Measurements from ENCODE around the gene ADAMTSL1.

The ADAMTSL1 gene

DNA sequence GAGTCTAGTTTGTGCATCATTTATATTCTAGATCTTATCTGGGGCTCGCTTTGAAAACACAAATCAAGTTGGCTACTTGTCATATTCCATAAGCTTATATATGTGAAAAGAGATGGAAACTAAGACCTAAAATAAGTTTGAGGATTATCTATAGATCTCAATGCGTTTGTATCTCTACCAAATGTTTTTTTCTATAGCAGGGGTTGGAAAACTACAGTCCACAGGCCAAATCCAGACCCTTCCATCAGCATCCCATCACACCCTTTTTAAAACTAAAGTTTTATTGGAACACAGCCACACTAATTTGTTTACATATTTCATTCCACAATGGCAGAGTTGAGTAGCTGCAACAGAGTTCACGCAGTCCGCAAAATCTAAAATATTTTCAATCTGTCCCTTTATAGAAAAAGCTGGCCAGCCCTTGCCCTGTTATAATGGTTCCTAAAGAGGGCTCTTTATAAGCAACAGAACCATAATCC lies 230.0 kb downstream of the ADAMTSL1 start:
- no peak for DNase-seq

DNA sequence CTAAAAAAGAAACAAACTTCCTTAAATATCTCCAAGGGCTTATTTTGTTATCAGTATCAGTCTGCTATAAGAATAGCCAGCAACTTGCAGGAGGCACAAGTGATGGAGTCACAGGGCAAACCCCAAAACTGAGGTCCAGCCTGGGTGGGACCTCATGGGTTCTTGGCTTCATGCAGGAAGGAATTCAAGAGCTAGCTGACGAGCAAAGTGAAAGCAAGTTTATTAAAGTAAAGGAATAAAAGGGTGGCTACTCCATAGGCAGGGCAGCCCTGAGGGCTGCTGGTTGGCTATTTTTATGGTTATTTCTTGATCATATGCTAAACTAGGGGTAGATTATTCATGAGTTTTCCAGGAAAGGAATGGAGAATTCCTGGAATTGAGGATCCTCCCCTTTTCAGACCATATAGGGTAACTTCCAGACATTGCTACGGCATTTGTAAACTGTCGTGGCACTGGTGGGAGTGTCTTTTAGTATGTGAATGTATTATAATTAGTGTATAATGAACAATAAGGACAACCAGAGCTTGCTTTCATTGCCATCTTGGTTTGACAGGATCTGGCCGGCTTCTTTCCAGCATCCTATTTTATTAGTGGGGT lies 231.9 kb downstream of the ADAMTSL1 start:
- DNase-seq = no peak

DNA sequence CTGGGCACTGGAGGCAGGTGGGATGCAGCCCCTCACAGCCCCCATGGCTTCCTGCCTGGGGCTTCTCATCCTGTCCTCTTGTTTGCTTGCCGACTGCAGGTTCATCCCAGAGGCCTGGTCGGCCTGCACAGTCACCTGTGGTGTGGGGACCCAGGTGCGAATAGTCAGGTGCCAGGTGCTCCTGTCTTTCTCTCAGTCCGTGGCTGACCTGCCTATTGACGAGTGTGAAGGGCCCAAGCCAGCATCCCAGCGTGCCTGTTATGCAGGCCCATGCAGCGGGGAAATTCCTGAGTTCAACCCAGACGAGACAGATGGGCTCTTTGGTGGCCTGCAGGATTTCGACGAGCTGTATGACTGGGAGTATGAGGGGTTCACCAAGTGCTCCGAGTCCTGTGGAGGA lies 232.7 kb downstream of the ADAMTSL1 start:
- no peak for DNase-seq

DNA sequence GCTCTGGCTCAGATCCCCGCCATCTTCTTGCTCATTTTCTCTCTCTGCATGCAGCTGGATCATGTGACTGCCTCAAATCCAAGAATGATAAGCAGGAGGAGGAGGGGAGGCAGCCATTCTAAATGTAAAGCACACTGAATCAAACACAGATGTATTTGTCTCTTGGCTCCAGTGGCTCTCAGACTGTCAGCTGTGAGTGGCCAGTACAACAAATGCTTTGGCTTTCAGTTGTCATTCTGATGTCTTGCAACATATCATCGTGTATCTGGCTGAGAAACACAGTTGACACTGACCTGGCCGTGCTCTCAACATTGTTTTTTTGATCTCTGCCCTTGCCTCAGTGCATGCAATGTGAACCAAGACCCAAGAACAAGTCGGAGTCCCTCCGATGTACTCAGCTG lies 233.1 kb downstream of the ADAMTSL1 start:
- no peak for DNase-seq

DNA sequence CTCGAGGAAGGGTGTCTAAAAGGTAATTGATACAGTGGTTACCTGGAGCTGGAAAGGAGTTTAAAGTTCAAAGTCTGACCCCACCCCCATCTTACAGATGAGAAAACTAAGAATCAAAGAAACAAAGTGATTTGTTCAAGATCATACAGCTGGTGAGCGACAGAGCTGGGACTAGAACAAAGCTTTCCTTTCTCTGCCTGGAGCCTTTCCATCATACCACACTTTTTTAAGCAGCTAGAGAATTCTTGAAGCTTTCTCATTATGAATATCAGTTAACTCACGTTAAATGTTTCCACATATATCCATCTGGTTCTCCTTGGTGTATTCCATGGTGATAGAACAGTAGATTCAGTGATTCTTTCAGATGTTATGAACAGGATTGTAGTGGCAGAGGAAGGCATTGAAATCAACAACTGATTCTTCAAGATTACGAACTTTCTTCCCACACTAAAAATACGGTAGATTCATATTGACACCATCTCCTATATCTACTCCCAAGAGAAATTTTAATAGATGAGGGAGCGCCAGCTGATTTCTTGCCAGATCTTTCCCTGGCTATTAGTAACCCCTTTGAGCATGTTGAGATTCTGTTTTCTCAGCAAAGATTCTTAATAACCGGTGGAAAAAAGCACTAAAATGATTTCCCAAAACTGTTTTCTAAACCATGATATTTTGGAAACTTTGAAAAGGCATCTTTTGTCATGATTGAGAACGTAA lies 233.7 kb downstream of the ADAMTSL1 start:
- no peak for DNase-seq

DNA sequence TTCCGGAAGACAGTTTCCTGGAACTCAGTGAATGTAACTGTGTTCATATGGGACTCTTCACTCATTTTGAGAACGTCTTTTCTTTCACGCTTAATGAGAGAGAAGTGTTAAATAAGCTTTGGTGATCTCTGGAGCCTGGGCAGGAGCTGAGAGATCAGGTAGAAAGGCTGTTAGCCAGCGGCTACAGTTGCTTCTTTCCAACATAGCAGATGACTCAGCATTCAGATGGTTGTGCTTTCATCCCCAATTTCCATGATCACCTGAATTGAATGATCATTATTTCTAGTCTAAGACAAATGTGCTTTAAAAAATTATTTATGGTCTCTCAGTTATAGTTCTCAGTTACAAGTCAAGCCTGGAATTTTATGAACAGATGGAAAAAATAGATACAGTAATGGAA lies 234.5 kb downstream of the ADAMTSL1 start:
- DNase-seq = no peak

DNA sequence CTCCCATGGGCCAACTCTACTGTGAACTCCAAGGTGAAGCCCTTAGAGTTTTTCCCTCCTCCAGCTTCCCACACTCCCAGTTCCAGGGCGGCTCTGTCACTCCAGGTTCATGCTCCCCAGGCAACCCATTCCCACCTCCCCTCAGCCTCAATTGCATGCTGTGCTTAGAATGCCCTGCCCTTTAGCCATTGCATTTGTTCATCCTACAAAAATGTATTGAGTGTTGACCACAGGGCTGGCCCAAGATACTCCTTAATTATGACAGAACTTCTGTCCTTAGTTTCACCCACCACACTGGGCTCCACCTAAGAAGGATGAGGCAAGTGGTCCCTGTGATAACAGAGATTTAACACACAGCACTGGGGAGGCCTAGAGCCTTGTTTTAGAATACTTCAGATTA lies 236.1 kb downstream of the ADAMTSL1 start:
- DNase-seq = no peak

DNA sequence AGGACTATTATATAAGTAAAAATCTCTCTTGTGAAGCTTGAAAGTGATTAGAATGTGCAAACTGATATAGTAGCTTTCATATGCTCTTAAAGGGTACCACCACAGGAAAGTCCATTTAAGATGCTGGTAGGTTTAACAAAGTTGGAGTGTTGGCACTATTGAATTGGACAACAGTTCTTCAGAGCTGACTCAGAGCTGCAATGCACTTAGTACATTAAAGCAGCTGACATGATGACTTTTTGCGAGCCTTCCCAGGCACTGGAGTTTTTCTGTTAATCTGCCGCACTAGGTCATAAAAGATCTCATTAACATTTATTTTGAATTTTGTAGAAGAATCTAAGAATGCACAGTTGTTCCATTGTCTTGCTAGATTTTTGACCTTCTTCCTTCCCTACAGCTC lies 243.8 kb downstream of the ADAMTSL1 start:
- no peak for DNase-seq

DNA sequence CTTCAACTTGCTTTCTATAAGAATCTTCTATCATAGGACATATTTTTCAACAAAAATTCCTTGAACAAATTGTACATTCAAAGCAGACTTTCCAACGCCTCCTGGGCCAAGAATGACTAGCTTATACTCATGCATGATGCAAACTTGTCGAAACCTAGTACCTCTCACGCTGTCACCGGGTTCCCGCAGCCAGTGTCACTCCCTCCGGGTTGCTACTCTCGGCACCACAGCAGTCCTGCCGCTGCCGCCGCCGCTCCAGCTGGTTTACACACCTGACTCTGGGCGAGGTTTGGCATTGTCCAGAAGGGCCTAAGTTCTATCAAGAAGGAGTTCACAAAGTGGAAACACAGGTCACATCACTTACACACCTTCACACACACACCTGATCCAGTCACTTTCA lies 244.4 kb downstream of the ADAMTSL1 start:
- DNase-seq = no peak

DNA sequence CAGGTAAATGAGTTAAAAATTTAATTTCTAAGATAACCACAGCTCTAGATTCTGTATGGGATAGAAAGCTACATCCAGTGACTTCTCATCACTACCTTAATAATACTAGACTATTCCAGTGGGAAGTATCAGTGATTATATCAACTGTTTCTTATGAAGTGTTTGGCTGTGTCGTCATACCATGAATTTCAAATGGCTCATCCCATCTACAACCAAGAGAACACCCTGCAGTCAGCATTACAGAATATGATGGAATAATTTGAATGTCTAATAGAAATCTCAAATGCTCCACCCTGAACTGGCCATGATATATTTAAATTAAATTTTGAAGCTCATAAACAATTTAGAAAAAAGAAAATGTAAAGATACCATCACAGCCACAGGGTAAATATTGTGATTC lies 245.0 kb downstream of the ADAMTSL1 start:
- no peak for DNase-seq

DNA sequence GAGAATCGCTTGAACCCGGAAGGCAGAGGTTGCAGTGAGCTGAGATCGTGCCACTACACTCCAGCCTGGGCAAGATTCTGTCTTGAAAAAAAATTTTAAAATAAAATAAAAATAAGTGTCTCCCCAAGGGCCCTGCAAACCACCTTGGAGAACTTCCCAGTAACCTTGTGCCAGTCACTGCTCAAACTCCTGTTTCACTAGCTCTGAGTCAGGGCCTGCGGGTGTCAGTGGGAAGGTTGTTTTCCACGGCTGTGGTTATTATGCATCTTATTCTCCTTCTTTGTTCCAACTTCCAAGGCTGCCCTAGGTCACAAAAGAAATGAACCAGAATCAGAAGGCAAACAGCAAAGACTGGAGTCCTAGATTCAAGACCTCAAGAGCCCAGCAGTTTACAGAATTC lies 246.7 kb downstream of the ADAMTSL1 start:
- DNase-seq = no peak

DNA sequence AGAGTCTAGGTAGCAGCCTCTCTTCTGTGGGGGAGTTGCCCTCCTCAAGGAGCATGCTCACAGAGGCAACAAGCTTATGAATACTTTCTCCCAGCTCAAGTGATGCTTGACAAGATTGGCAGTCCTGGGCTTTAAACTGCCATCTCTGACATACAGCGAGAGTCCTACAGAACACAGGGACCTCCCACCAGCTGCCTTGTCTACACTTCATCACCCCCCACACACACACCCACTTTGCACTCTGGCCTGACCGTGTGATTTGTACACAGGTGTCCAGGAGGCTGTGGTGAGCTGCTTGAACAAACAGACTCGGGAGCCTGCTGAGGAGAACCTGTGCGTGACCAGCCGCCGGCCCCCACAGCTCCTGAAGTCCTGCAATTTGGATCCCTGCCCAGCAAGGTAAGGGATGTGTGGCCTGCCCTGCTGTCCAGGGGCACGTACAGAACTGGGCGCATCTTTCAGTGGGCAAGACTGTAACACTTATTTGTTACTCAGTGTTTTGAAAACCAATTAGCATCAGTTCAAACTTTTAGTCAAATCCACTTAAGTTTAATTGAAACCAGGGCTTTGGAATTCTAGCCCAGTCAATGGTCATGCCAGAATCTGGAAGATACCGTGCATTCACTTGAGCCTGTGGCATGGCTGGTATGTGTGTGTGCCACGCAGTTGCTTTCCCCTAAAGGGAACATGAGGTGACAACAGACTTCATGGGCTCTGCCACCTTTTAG lies 247.5 kb downstream of the ADAMTSL1 start:
- DNase-seq = no peak

DNA sequence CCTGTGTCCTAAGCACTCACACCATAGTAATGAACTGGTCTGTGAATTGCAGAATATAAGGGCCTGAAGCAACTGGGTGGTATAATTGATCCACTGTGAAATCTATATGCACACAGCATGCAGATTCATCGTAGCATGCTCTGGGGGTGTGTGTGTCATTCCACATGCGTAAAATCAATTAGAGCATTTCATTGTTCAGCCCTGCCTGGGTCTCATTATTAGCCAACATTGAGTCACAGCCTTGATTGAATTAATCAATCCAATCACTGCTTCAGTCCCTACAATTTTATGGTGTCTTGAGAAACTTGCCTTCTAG lies 248.0 kb downstream of the ADAMTSL1 start:
- DNase-seq = no peak

DNA sequence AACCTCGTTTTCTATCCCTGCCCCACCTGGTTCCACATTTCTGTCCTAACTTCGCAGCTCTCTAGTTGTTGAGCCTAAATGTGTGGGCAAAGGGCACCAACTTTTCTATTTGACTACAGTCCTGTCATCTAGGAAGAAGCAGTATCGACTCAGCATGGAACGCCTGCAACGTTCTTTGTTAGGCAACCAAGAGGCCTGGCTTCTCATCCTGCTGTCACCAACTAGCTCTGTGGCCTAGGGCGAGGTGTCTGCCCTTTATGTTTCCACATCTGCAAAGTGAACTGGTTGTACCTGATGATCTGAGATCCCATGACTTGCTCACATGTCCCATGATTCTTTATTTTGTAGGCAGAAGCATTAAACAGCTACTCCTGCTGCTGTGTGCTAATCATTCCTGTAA lies 248.9 kb downstream of the ADAMTSL1 start:
- DNase-seq = no peak

DNA sequence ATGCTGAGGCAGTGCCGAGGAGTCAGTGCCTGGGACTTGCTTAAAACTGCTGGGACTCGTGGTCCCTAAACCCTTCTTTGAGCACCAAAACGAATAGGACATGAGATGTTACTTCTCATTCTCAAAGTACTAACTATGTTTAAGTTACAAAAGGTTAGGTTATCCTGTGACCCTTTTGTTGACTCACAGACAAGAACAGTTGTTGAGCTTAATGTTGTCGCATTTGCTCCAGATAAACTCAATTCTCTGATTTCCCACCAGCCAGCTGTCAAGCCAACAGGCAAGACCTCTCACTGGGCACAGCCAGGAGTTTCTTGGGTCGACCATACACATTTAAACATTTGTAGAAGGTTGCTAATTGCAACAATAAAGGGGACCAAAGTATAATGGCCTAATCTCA lies 249.4 kb downstream of the ADAMTSL1 start:
- DNase-seq = no peak

DNA sequence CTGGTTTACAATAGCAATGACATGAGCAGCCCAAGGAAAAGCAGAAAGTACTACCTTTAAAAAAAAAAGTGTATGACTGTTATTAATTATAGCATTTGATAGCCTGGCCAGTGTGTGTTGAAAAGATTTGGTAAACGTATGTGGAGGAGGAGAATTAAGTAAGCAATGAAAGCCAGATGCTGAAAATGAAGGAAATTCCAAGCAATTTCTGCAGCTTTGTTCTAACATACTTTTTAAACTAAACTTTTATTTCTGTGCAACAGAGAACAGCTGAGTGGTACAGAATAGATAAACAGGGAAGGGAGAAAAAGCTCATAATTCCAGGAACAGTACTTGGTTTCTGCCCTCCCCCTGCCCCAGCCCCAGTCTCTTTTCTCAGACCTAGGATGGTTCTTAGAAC lies 252.6 kb downstream of the ADAMTSL1 start:
- DNase-seq = no peak

DNA sequence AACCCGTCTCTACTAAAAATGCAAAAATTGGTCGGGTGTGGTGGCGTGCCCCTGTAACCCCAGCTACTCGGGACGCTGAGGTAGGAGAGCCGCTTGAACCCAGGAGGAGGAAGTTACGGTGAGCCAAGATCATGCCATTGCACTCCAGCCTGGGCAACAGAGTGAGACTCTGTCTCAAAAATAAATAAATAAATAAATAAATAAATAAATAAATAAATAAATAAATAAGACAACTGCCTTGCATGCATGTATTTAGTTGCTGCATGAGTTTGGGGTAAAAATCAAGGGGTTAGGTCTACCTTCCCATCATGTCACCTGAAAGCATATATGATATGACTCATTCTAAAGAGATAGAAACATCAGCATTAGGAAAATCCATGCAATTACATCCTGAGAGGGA lies 254.0 kb downstream of the ADAMTSL1 start:
- no peak for DNase-seq

DNA sequence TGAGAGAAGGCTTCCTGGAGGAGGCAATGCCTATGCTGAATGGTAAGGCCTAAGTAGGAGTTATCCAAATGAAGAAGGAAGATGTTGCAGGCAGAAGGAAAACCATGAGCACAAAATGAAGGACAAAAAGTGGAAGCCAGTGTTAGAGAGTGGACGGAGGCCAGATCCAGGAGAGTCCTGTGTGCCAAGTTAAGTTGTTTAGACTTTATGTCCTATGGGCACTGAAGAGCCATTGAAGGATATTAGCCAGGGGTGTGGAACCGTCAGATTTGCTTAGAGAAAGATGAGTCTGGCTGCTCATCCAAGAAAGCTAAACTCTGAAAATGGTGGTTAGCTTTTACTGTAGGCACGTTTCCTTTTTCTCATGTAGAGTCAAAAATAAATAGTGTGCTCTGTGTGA lies 254.7 kb downstream of the ADAMTSL1 start:
- no peak for DNase-seq

DNA sequence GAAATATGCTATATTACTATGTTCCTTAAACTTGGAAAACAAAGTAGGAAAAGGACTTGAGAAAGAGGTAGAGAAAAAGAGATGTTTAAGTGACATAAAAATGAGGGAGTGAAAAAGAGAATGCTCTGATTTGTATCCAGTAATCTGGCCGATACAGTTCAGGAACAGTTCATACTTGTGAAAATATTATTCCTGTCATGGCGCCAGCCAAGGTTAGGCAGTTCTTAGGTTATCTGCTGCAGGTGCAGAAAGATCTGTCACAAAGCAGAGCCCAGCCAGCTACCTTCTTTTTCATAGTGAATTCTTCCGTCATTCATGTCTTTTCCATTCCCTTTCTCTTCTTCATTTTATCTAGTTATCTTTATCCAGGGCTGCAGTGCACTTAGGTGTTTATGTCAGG lies 256.3 kb downstream of the ADAMTSL1 start:
- DNase-seq = no peak

DNA sequence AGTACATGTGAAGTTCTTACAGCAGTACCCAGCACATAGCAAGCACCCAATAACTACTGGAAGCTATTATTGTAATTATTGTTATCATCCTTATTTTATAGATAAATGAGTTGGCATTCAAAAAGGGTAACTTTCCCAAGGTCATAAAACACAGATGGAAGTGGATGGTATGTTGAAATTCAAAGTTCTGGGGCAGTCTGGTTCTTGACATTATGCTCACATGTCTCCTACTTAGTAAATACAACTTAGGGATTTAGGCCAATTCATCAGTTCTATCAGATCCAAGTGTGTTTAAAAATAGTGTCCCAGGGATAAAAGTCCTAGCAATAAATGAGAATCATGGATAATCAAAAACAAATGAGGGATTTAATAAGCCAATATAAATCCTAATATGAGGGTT lies 265.2 kb downstream of the ADAMTSL1 start:
- no peak for DNase-seq

DNA sequence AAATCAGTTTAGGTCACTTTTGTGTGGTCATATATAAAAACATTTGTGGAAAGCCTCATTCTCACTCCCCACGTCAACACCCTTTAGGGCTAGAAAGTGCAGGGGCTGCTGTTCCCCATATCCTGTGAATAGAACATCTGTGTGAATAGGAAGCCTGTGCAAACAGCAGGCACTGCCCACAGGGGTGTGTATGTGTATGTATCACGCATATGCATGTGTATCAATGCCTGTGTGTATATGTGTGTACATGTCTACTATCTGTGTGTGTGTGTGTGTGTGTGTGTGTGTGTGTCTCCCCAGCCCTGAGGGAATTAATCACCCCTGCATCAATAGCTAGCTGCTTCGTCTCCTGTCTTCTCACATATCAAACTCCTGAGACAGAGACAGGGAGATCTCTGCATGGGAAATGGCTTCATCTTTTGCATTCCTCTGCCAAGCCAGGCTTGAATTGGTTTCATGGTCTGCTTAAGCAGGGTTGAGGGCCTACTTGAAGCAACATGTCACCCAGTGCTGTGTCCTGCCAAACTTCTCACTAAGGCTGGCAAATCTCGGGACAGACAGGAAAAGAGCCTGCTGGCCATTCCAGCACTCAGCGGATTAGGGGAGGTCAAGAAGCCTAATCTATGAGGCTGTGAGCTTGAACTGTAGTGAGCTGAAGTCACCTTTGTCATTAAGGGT lies 265.8 kb downstream of the ADAMTSL1 start:
- DNase-seq = no peak

DNA sequence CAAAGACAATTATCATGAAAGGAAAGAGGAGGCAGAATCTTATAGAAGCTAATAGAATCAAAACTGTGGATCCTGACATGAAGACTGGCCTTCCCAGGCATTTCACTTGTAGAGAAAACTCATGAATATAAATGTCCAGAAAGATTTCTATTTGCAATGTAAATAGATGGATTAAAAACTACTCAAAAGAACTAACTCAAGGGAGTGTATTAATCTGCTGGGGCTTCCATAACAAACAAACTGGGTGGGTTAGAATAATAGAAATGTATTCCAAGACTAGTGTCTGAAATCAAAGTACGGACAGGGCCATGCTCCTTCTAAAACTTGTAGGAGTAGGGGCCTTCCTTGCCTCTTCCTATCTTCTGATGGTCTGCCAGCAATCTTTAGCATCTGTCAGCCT lies 267.4 kb downstream of the ADAMTSL1 start:
- DNase-seq = no peak

DNA sequence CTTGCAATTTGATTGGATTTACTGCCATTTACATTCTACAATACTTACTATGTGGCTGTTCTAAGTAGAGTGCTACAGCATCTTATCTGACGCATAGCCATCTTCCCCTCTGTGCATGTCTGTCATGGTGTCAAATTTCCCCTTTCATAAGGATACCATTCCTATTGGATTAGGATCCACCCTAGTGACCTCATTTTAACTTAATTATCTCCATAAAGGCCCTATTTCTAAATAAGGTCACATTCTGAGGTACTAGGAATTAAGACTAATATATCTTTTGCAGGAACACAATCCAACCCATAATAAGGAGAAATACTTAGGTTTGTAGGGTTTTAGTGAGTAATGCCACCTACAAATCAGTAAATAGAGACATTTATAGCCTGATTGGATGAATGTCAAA lies 268.0 kb downstream of the ADAMTSL1 start:
- no peak for DNase-seq

DNA sequence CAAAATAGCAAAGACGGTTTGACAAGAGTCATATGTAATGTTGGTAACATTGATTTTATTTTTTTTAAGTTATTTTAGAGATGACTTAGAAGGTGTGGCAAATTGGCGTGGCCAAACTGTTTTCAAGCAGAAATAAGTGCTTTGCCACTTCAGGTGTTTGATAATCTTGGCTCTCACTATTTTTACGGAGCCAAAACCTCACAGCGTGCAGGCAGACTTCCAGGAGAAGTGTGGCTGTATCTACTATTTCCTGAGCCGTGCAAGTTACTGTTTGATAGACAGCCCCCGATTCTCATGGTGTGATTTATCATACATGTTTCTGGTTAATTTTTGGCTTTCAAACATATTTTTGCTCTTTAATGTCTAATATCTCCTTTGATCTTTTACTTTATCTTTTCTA lies 269.5 kb downstream of the ADAMTSL1 start:
- DNase-seq = no peak

Measured in activated CD4-positive, alpha-beta T cell treated with anti-CD3 and anti-CD28 coated beads for 48 hours (primary cell).